Hepatocyte (in vitro differentiated cells): ENCODE measurements around the gene CCDC142.

Source experiments
- CTCF ChIP-seq: fragments of 200-600 bp; sonication (generic); IDR thresholded peaks from 2 replicates; pipeline ENCODE4 v1.5.1; 2016; ENCODE audit warnings: antibody characterized with exemption, mild to moderate bottlenecking; ENCODE audit not compliant: poor library complexity
- EZH2 ChIP-seq: fragments of 200-600 bp; sonication (generic); IDR thresholded peaks from 2 replicates; pipeline ENCODE4 v1.6.1; 2016; ENCODE audit warnings: antibody characterized with exemption, mild to moderate bottlenecking, borderline replicate concordance
- EZH2phosphoT487 ChIP-seq: fragments of 200-600 bp; sonication (generic); IDR thresholded peaks from one replicate; pipeline ENCODE4 v1.6.1; 2018; ENCODE audit warnings: antibody characterized with exemption, mild to moderate bottlenecking, low read depth, moderate library complexity; ENCODE audit not compliant: unreplicated experiment, severe bottlenecking

GRCh38 chr2:74512744-74513604, 30.2 kb upstream of the CCDC142 start:
- no peak for TF ChIP-seq EZH2phosphoT487
- TF ChIP-seq CTCF = no peak
- TF ChIP-seq EZH2 = peak; percentile 15
